ENCODE results near the gene CNFN. TPM values are rescaled to one million over a fixed set of nuclear protein-coding genes. Genes with fewer than 3 reads are reported as not detected.
A peak's percentile ranks its signal among the peaks of the same experiment; 100 is the strongest.

Gene CNFN
- total and polyA plus RNA-seq, 2 experiments from 2014 or later = 6.7 to 54.5 TPM

DNA sequence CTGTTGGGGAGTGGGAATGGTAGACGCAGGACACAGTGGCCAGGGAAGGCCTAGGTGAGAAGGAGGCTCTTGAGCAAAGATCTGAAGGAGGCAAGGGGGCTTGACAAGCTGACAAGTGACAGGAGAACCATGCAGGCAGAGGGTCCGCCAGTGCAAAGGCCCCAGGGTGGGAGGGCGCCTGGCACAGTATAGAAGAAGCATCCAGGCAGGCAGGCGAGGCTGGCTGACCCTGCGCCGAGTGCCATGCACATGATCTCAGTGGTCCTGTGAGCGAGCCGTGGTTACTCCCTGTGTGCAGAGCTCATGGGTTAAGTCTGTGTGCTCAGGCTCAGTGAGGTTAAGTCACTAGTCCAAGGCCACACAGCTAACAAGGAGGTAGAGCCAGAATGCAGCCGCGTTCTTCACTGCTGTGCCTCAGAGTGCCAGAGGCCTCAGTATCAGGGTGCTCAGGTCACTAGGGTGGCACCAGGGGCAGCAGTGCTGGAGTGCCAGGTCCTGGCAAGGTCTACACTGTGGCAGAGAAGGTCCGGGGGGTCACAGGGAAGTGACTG, 15.2 kb downstream of the CNFN start:
- Histone ChIP-seq H3F3A (replicated peaks; ENCODE audit: low read depth) (0 out of 2 replicates have a peak, but pooled peaks cover 8% of the 10 kb centered on the region), H3K27ac (ENCODE audit: low read depth) (no peak overlapping the region), H2AFZ (no peak overlapping the region), H3K9me2 (ENCODE audit: insufficient read depth) (no peaks in the 10 kb centered on the region), H3K4me1 (ENCODE audit: insufficient read depth) (peaks cover 11% of the 10 kb centered on the region), H3K36me3 (ENCODE audit: insufficient read depth) (no peaks in the 10 kb centered on the region), H3K79me2 (replicated peaks; ENCODE audit: insufficient read depth) (no peaks in the 10 kb centered on the region), H3K4me3 (no peak overlapping the region), H3K27me3 (ENCODE audit: insufficient read depth) (no peaks in the 10 kb centered on the region), H4K20me1 (replicated peaks; ENCODE audit: insufficient read depth) (no peaks in the 10 kb centered on the region), H3K4me2 (no peak overlapping the region)
- Mint-ChIP-seq H3K4me1 (peaks cover 23% of the 10 kb centered on the region), H3K4me3 (no peak overlapping the region), H3K27me3 (ENCODE audit: insufficient read depth, low read depth, poor library complexity) (peaks cover 15% of the 10 kb centered on the region), H3K36me3 (ENCODE audit: low read depth) (peaks cover 35% of the 10 kb centered on the region), H3K9me3 (peaks cover 3% of the 10 kb centered on the region; the same call in 2 of the 3 replicates), H3K27ac (0 out of 2 replicates have a peak overlapping the region, but pooled peaks have one; percentile 1)
- ATAC-seq (no peak), DNase-seq (ENCODE audit: low spot score) (no peak)
- no peak for TF ChIP-seq EZH2 (IDR thresholded peaks at IDR 0.05; ENCODE audit: low read depth, unreplicated experiment)
- TF ChIP-seq, protein P1, sequence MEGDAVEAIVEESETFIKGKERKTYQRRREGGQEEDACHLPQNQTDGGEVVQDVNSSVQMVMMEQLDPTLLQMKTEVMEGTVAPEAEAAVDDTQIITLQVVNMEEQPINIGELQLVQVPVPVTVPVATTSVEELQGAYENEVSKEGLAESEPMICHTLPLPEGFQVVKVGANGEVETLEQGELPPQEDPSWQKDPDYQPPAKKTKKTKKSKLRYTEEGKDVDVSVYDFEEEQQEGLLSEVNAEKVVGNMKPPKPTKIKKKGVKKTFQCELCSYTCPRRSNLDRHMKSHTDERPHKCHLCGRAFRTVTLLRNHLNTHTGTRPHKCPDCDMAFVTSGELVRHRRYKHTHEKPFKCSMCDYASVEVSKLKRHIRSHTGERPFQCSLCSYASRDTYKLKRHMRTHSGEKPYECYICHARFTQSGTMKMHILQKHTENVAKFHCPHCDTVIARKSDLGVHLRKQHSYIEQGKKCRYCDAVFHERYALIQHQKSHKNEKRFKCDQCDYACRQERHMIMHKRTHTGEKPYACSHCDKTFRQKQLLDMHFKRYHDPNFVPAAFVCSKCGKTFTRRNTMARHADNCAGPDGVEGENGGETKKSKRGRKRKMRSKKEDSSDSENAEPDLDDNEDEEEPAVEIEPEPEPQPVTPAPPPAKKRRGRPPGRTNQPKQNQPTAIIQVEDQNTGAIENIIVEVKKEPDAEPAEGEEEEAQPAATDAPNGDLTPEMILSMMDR (conservative IDR thresholded peaks at IDR 0.05; ENCODE audit: low read depth in 2 of 2) = no peak
- no peak for TF ChIP-seq EZH2phosphoT487 (IDR thresholded peaks at IDR 0.05; ENCODE audit: unreplicated experiment)
- no peak for TF ChIP-seq ETS1 (IDR thresholded peaks at IDR 0.05)
- TF ChIP-seq CREB1 (CRISPR knock-in tag; IDR thresholded peaks at IDR 0.05; ENCODE audit: low read depth) = no peak
- TF ChIP-seq, protein P2, sequence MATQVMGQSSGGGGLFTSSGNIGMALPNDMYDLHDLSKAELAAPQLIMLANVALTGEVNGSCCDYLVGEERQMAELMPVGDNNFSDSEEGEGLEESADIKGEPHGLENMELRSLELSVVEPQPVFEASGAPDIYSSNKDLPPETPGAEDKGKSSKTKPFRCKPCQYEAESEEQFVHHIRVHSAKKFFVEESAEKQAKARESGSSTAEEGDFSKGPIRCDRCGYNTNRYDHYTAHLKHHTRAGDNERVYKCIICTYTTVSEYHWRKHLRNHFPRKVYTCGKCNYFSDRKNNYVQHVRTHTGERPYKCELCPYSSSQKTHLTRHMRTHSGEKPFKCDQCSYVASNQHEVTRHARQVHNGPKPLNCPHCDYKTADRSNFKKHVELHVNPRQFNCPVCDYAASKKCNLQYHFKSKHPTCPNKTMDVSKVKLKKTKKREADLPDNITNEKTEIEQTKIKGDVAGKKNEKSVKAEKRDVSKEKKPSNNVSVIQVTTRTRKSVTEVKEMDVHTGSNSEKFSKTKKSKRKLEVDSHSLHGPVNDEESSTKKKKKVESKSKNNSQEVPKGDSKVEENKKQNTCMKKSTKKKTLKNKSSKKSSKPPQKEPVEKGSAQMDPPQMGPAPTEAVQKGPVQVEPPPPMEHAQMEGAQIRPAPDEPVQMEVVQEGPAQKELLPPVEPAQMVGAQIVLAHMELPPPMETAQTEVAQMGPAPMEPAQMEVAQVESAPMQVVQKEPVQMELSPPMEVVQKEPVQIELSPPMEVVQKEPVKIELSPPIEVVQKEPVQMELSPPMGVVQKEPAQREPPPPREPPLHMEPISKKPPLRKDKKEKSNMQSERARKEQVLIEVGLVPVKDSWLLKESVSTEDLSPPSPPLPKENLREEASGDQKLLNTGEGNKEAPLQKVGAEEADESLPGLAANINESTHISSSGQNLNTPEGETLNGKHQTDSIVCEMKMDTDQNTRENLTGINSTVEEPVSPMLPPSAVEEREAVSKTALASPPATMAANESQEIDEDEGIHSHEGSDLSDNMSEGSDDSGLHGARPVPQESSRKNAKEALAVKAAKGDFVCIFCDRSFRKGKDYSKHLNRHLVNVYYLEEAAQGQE (IDR thresholded peaks at IDR 0.05; ENCODE audit: unreplicated experiment) = no peak
- TF ChIP-seq NANOG (IDR thresholded peaks at IDR 0.05; ENCODE audit: borderline replicate concordance) = no peak
- TF ChIP-seq ZNF114 (CRISPR knock-in tag; IDR thresholded peaks at IDR 0.05) = no peak
